GM12872 (cell line): ENCODE results near the gene XYLT1.

Experiments
- TF ChIP-seq, protein P1 (sequence below): IDR thresholded peaks from 3 replicates; pipeline ENCODE4 v1.5.1; 2011; ENCODE audit warnings: low read depth, mild to moderate bottlenecking, low read length, moderate library complexity; ENCODE audit not compliant: insufficient read depth

Gene XYLT1

DNA sequence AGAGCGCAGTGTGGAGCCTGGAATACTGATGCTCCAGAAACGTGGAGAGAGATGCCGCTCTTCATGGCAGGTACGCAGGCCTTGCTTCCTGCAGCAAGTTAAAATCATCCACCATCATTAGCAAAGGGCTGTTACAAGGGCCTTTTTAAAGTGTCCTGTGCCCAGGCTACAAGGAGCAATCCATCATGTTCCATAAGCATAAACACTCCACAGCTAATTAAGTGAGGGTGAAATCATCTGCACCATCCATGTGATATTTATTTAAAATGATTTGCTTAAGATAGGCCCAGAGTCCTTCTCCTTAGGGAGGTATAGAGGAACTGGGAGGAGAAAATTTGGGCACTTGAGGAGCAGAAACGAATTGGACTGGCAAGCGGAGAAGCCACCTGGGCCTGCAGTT lies 372.1 kb downstream of the XYLT1 start:
- TF ChIP-seq, protein P1, sequence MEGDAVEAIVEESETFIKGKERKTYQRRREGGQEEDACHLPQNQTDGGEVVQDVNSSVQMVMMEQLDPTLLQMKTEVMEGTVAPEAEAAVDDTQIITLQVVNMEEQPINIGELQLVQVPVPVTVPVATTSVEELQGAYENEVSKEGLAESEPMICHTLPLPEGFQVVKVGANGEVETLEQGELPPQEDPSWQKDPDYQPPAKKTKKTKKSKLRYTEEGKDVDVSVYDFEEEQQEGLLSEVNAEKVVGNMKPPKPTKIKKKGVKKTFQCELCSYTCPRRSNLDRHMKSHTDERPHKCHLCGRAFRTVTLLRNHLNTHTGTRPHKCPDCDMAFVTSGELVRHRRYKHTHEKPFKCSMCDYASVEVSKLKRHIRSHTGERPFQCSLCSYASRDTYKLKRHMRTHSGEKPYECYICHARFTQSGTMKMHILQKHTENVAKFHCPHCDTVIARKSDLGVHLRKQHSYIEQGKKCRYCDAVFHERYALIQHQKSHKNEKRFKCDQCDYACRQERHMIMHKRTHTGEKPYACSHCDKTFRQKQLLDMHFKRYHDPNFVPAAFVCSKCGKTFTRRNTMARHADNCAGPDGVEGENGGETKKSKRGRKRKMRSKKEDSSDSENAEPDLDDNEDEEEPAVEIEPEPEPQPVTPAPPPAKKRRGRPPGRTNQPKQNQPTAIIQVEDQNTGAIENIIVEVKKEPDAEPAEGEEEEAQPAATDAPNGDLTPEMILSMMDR = no peak

DNA sequence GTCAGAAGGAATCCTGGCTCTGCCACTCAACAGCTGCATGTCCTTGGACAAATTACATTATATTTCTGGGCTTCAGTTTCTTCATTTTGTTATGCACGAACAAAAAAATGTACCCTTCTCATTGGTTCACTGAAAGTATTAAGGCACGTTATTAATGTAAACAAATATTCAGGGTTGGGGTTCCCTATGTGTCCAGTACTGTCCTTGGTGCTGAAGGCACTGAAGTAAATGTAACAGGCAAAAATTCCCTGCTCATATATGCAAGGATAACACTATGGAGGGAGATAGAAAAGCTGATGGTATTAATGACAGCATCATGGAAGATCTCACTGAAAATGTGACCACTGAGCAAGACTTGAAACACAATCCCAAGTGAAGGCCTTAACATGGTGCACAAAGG lies 386.6 kb downstream of the XYLT1 start:
- TF ChIP-seq, protein P1 = no peak

DNA sequence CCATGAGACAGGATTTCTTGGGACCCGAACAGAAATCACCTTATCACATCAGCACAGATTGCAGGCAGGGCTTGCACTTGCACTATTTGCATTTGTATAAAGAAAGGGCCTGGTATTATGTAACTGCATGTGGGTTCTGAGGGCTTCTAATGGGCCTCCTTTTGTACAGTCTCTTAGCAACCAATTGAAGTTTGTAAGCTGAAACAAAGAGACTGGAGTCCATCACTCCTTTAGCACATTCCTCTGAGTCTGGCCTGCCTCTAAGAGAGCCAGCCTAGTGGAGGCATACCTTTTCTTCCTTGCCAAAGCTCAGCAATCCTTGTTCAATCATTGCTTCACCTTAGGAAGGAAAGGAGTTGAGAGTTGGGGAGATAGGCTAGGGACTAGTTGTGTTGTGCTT lies 387.1 kb downstream of the XYLT1 start:
- TF ChIP-seq, protein P1 = no peak

DNA sequence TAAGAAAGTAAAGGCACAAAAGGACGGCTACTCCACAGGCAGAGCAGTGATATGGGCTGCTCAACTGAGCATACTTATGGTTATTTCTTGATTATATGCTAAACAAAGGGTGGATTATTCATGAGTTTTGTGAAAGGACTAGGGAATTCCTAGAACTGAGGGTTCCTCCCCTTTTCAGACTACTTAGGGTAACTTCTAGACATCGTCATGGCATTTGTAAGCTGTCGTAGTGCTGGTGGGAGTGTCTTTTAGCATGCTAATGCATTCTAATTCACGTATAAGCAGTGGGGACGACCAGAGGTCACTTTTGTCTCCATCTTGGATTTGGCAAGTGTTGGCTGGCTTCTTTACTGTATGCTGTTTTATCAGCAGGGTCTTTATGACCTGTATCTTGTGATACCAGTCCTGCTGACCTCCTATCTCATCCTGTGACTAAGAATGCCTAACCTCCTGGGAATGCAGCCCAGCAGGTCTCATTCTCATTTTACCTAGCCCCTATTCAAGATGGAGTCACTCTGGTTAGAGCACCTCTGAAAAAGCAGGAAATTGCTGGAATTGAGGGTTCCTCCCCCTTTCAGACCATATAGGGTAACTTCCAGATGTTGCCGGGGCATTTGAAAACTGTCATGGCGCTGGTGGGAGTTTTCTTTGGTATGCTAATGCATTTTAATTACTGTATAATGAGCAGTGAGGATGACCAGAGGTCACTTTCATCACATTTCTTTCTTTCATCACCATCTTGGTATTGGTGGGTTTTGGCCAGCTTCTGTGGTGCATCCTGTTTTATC lies 388.5 kb downstream of the XYLT1 start:
- TF ChIP-seq, protein P1 = no peak

DNA sequence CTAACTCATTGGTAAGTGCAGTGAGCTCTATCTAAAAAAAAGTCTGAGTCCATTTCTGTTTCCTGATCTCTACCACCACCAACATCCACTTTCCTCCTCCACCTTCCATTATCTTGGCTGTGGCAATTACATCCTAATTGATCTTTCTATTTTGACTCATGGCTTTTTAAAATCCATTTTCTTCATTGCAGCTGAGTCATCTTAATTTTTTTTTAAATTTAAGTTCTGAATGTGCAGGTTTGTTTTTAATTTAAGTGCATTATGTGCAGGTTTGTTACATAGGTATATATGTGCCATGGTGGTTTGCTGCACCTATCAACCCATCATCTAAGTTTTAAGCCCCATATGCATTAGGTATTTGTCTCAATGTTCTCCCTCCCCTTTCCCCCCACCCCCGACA lies 390.7 kb downstream of the XYLT1 start:
- TF ChIP-seq, protein P1 = no peak

DNA sequence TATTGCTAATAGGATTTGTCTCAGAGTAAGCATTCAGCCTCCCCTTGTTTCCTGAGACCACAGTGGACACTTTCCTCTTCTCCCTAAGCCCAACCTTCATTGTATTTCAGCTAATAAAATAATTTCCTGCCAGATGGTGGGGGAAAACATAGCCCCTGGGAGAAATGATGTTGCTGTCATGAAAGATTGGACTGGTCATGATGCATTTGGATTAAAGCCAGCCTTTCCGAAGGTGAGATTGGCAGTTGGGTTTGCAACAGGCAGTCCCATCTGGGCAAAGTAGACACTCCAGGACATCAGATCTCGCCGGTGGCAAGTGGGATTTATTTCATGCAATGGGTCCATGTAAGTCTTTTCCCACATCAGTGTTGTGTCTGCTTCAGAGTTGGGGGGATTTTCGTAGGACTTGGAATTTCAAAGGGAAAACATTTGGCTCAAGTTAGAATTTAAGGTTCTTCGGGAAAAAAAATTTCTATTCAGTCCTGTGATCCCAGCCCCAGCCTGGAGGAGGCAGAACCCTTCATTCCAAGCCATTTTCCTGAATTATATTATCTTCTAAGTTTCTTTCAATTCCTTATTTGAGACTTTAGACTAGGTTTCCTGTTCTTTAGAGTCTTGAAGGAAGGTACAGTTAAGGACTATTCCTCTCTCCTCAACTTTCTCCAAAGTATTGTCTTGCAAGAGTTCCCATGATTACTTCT lies 391.7 kb downstream of the XYLT1 start:
- TF ChIP-seq, protein P1 = no peak

DNA sequence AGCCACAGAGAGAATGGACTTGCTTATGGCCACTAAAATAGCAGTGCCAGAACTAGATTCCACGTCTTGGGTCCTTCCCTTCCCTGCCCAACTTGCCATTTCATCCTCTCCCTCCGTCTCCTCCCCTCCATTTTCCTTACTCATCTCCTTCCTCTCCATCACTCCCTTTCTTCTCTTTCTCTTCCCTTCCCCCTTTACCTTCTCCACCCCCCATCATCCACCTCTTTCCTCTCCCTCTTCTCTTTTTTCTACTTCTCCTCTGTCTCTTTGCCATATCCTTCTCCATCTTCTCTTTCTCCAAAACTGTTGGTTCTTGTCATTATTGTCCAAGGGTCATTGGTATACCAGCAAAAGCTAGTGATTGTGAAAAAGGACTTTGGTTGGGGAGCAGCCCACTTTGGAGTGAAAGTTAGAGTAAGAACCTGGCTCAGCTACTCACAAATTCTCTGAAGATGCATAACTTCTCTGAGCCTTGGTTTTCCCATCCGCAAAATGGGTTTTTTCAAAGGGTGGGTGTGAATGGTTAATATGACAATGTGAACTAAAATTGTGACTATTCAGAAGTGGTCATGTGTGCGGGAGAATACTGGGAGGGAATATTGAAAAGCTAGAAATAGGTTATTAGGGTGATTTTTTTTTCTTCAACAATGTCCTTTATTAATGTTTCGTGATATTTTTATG lies 393.8 kb downstream of the XYLT1 start:
- TF ChIP-seq, protein P1 = no peak
